Measurements from ENCODE around the gene TMEM205.

DNA sequence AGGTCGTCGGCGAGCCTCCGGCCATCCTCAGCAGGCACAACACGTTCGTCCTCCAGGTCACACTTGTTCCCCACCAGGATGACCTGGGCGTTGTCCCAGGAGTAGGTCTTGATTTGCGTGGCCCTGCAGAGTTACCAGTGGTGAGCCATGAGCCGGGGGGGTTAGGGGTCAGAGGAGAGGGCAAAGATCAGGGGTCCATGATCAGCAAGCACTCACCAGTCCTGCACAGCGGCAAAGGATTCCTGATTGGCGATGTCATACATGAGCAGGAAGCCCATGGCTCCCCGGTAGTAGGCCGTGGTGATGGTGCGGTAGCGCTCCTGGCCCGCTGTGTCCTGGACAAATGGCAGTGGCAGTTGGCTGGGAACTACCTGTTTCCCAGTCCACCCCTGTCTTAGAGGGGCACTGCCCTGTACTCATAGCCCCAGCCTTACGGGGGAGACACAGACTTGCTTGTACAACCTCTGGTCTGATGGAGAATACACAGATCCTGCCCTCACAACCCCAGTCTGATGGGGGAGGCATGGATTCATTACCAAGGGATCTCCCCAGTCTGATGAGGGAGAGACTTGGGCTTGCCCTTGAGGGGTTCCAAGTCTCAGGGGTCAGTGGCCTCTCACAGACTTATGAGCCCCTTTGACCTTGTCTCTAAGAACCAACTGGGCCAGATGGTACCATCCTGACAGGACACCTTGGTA is 10.5 kb downstream of the TMEM205 start:
- no peak for TF ChIP-seq POLR2AphosphoS5 (IDR thresholded peaks at IDR 0.05)
- TF ChIP-seq, protein P1, sequence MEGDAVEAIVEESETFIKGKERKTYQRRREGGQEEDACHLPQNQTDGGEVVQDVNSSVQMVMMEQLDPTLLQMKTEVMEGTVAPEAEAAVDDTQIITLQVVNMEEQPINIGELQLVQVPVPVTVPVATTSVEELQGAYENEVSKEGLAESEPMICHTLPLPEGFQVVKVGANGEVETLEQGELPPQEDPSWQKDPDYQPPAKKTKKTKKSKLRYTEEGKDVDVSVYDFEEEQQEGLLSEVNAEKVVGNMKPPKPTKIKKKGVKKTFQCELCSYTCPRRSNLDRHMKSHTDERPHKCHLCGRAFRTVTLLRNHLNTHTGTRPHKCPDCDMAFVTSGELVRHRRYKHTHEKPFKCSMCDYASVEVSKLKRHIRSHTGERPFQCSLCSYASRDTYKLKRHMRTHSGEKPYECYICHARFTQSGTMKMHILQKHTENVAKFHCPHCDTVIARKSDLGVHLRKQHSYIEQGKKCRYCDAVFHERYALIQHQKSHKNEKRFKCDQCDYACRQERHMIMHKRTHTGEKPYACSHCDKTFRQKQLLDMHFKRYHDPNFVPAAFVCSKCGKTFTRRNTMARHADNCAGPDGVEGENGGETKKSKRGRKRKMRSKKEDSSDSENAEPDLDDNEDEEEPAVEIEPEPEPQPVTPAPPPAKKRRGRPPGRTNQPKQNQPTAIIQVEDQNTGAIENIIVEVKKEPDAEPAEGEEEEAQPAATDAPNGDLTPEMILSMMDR (IDR thresholded peaks at IDR 0.05), result no peak
- no peak for TF ChIP-seq POLR2A (IDR thresholded peaks at IDR 0.05)
- no peak for TF ChIP-seq EP300 (IDR thresholded peaks at IDR 0.05)

Data from sigmoid colon (tissue), 4 donors.